Thyroid gland (tissue), 4 donors: ENCODE measurements around the gene HDAC7. TPM values are rescaled to one million over a fixed set of nuclear protein-coding genes. Genes with fewer than 3 reads are reported as not detected.

Experiments
- DNase-seq, 2 donors: peaks; one replicate each; pipeline ENCODE4 v3.0.0-alpha.2; 2019
- H3K27ac ChIP-seq, 3 donors: fragments of 200-600 bp; sonication (generic); 1 replicate in 2 of 3; 2 replicates in 1 of 3; pipeline ENCODE4 v1.5.1; 2016 to 2019; ENCODE audit warnings: mild to moderate bottlenecking in 1 of 3, moderate library complexity in 1 of 3
- H3K27me3 ChIP-seq: fragments of 200-600 bp; sonication (generic); one replicate; pipeline ENCODE4 v1.5.1; 2019
- H3K36me3 ChIP-seq, 2 donors: fragments of 200-600 bp; sonication (generic); one replicate each; pipeline ENCODE4 v1.5.1; 2016 to 2019
- H3K4me1 ChIP-seq, 2 donors: fragments of 200-600 bp; sonication (generic); one replicate each; pipeline ENCODE4 v1.5.1; 2017 to 2019
- H3K4me3 ChIP-seq, 3 donors: fragments of 200-600 bp; sonication (generic); replicated peaks in 1 of 3; 1 replicate in 2 of 3; 2 replicates in 1 of 3; pipeline ENCODE4 v1.5.1; 2016; ENCODE audit warnings: mild to moderate bottlenecking in 1 of 3
- H3K9me3 ChIP-seq: fragments of 200-600 bp; sonication (generic); one replicate; pipeline ENCODE4 v1.5.1; 2017
- POLR2A ChIP-seq, 2 donors: fragments of 450-650 bp; IDR thresholded peaks; one replicate each; pipeline ENCODE4 v1.6.1; 2017; ENCODE audit warnings: antibody characterized with exemption in 2 of 2, mild to moderate bottlenecking in 2 of 2, moderate library complexity in 1 of 2
- WGBS, 2 donors: methylation state at CpG; one replicate each; pipeline ENCODE4 v1.1.5; 2017; 5-methylcytosine and 5-hydroxymethylcytosine counted together
- intact Hi-C: fragments of 100-400 bp; cut with DNase I; formaldehyde crosslinking; loops from one replicate; pipeline ENCODE4 v1.15.1; 2023
- total RNA-seq, 4 donors: library from RNA; depleted of rRNA; stranded (reverse); fragments of >200 nt; gene quantifications; one replicate each; pipeline ENCODE4 v1.2.3, GENCODE V29; 2016
- TF ChIP-seq, protein P1 (sequence below), 6 experiments: fragments of 200-600 bp in 3 of 6; fragments of 450-650 bp in 3 of 6; sonication (generic) in 3 of 6; IDR thresholded peaks; one replicate each; pipeline ENCODE4 v1.5.1; 2016 to 2019; ENCODE audit warnings: antibody characterized with exemption in 6 of 6, mild to moderate bottlenecking in 2 of 6, inconsistent platforms in 1 of 6, moderate library complexity in 1 of 6

The HDAC7 gene
- total RNA-seq, 4 donors from 2014 or later = 44.5 to 61.9 (median 52.6) TPM

DNA sequence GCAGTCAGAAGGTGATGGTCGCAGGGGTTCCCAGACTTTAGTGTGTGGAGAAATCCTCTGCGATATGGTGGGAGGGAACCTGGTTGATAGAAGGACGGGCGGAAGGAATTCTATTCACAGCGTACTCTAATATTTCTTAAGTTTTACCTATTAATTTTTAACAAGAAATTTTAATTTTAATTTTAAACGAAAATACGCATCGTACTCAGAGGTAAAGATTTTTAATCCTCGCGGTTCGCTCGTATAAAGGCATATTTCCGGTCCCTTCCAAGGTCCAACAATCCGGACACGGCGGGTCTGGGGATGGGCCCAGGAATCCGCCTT is 47.0 kb downstream of the HDAC7 start:
- DNase-seq = no peak
- Histone ChIP-seq H3K36me3 (no peaks in the 10 kb centered on the region), H3K4me1 (peaks cover 46 to 47% of the 10 kb centered on the region in 2 donors), H3K4me3 (peak overlapping the region in 1 of 3 donors; percentile 79), H3K27ac (peak overlapping the region; percentile 82 to 97 (median 82)), H3K9me3 (no peaks in the 10 kb centered on the region), H3K27me3 (no peaks in the 10 kb centered on the region)
- WGBS, 2 donors = 19 to 20% methylated on average over 17 of the region's 17 CpGs
- TF ChIP-seq POLR2A (IDR thresholded peaks at IDR 0.05) = no peak
- TF ChIP-seq, protein P1, sequence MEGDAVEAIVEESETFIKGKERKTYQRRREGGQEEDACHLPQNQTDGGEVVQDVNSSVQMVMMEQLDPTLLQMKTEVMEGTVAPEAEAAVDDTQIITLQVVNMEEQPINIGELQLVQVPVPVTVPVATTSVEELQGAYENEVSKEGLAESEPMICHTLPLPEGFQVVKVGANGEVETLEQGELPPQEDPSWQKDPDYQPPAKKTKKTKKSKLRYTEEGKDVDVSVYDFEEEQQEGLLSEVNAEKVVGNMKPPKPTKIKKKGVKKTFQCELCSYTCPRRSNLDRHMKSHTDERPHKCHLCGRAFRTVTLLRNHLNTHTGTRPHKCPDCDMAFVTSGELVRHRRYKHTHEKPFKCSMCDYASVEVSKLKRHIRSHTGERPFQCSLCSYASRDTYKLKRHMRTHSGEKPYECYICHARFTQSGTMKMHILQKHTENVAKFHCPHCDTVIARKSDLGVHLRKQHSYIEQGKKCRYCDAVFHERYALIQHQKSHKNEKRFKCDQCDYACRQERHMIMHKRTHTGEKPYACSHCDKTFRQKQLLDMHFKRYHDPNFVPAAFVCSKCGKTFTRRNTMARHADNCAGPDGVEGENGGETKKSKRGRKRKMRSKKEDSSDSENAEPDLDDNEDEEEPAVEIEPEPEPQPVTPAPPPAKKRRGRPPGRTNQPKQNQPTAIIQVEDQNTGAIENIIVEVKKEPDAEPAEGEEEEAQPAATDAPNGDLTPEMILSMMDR (IDR thresholded peaks at IDR 0.05) = no peak
- intact Hi-C loops = no loop called here

DNA sequence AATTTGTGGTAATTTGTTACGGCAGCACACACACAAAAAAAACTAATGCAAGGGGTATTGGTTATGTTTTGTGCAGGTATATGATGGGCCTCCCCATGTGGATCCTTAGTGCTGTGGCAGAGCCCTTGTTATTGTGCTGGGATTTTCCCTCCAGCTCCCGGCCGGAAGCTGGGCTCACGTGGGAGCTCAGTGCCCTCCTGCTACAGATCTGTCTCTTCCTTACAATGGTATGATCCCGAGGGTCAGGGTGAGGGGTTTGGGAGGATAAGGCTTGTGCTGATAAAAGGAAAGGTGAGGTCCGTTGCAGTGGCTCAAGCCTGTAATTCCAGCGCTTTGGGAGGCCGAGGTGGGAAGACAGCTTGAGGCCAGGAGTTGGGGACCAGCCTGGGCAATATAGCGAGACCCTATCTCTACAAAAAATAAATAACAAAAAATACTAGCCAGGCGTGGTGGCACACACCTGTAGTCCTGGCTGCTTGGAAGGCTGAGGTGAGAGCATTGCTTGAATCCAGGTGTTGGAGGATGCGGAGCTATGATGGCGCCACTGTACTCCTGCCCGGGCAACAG is 47.5 kb downstream of the HDAC7 start:
- TF ChIP-seq, protein P1 (IDR thresholded peaks at IDR 0.05) = no peak
- TF ChIP-seq POLR2A (IDR thresholded peaks at IDR 0.05) = no peak
- no peak for DNase-seq
- Histone ChIP-seq H3K4me3 (no peak overlapping the region), H3K9me3 (no peaks in the 10 kb centered on the region), H3K27me3 (no peaks in the 10 kb centered on the region), H3K4me1 (peaks cover 41 to 42% of the 10 kb centered on the region in 2 donors), H3K36me3 (no peaks in the 10 kb centered on the region), H3K27ac (peak overlapping the region in 1 of 3 donors; percentile 97)
- 85% methylated on average over 13 of the region's 13 CpGs for WGBS, 2 donors
- intact Hi-C loops = no loop called here

DNA sequence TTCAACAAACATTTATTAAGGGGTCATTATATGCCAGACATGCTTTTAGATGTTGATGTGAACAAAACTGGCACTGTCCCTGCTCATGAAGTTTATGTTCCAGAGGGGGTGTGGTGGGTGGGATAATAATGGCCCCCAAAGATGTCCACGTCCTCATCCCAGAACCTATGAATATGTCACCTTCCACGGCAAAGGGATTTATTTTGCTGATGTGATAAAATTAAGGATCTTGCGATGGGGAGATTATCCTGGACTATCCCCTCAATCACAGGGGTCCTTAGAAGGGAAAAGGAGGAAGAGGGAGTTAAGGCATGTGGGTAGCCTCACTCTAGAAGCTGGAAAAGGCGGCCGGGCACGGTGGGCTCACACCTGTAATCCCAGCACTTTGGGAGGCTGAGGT is 48.4 kb downstream of the HDAC7 start:
- Histone ChIP-seq H3K27ac (no peak overlapping the region), H3K9me3 (no peaks in the 10 kb centered on the region), H3K4me3 (no peak overlapping the region), H3K27me3 (no peaks in the 10 kb centered on the region), H3K4me1 (peaks cover 32 to 33% of the 10 kb centered on the region in 2 donors), H3K36me3 (no peaks in the 10 kb centered on the region)
- TF ChIP-seq, protein P1 (IDR thresholded peaks at IDR 0.05) = no peak
- TF ChIP-seq POLR2A (IDR thresholded peaks at IDR 0.05) = no peak
- WGBS, 2 donors = 90 to 94% methylated on average over 6 of the region's 6 CpGs
- DNase-seq = no peak
- intact Hi-C loops = no loop called here

- Histone ChIP-seq H3K4me1 (peaks cover 21 to 22% of the 10 kb centered on the region in 2 donors), H3K9me3 (no peaks in the 10 kb centered on the region), H3K27ac (no peak overlapping the region), H3K27me3 (no peaks in the 10 kb centered on the region), H3K36me3 (no peaks in the 10 kb centered on the region), H3K4me3 (no peak overlapping the region)
- no peak for DNase-seq
- 91 to 94% methylated on average over 3 of the region's 3 CpGs for WGBS, 2 donors
- intact Hi-C loops = no loop called here
- no peak for TF ChIP-seq POLR2A (IDR thresholded peaks at IDR 0.05)
- TF ChIP-seq, protein P1 (IDR thresholded peaks at IDR 0.05) = no peak
Measured at GRCh38 chr12:47770086-47770726, 49.5 kb downstream of the HDAC7 start.

- no peaks in the 10 kb centered on the region for H3K9me3 ChIP-seq
- H3K4me1 ChIP-seq = peaks cover 15 to 16% of the 10 kb centered on the region in 2 donors
- intact Hi-C loops = no loop called here
- no peaks in the 10 kb centered on the region for H3K36me3 ChIP-seq
- no peak for DNase-seq
- no peaks in the 10 kb centered on the region for H3K27me3 ChIP-seq
- H3K27ac ChIP-seq = no peak overlapping the region
- TF ChIP-seq POLR2A (IDR thresholded peaks at IDR 0.05) = no peak
- TF ChIP-seq, protein P1 (IDR thresholded peaks at IDR 0.05) = no peak
- WGBS, 2 donors = 94% methylated on average over 4 of the region's 4 CpGs
- H3K4me3 ChIP-seq = no peak overlapping the region
Measured at GRCh38 chr12:47769234-47770085, 50.2 kb downstream of the HDAC7 start.
